SU-DHL-6 (cell line): Measurements from ENCODE around the gene RAPSN.

Source experiments
- H2AFZ ChIP-seq: fragments of 200-600 bp; sonication (generic); 2 replicates; pipeline ENCODE4 v1.6.1; 2014; ENCODE audit warnings: low read depth, mild to moderate bottlenecking, moderate library complexity, mixed read lengths, antibody characterized with exemption, low read length; ENCODE audit not compliant: severe bottlenecking
- H3F3A ChIP-seq: fragments of 200-600 bp; shearing (Covaris generic); 2 replicates; pipeline ENCODE4 v1.6.0; 2016; ENCODE audit warnings: antibody characterized with exemption, mild to moderate bottlenecking; ENCODE audit not compliant: insufficient read depth
- H3K27ac ChIP-seq: fragments of 200-600 bp; sonication (generic); 2 replicates; pipeline ENCODE4 v1.5.1; 2016; ENCODE audit warnings: low read depth, mild to moderate bottlenecking, low read length, moderate library complexity, mixed read lengths
- H3K27me3 ChIP-seq: fragments of 200-600 bp; sonication (generic), shearing (Covaris generic); 2 replicates; pipeline ENCODE4 v1.6.0; 2014; ENCODE audit warnings: mild to moderate bottlenecking, low read length
- H3K36me3 ChIP-seq: fragments of 200-600 bp; sonication (generic); 2 replicates; pipeline ENCODE4 v1.6.1; 2014; ENCODE audit warnings: mild to moderate bottlenecking, low read length, mixed read lengths
- H3K4me2 ChIP-seq: fragments of 300-600, 200-600 bp; shearing (Covaris generic), sonication (generic); 2 replicates; pipeline ENCODE4 v1.6.0; 2014; ENCODE audit warnings: low read length, low read depth, mild to moderate bottlenecking; ENCODE audit not compliant: poor library complexity, severe bottlenecking
- H3K4me3 ChIP-seq: fragments of 200-600 bp; sonication (generic); 2 replicates; pipeline ENCODE4 v1.5.1; 2014; ENCODE audit warnings: antibody characterized with exemption, low read length, mild to moderate bottlenecking, mixed read lengths; ENCODE audit not compliant: insufficient read depth, poor library complexity, severe bottlenecking
- H3K79me2 ChIP-seq: fragments of 200-600 bp; sonication (generic); 2 replicates; pipeline ENCODE4 v1.6.1; 2014; ENCODE audit warnings: mild to moderate bottlenecking, low read length, moderate library complexity; ENCODE audit not compliant: insufficient read depth
- H3K9ac ChIP-seq: fragments of 200-600 bp; sonication (generic); 2 replicates; pipeline ENCODE4 v1.7.0; 2014; ENCODE audit warnings: mild to moderate bottlenecking, low read length
- H3K9me2 ChIP-seq: fragments of 200-600 bp; sonication (generic); replicated peaks from 2 replicates; pipeline ENCODE4 v1.6.1; 2014; ENCODE audit warnings: low read length; ENCODE audit not compliant: insufficient read depth
- H3K9me3 ChIP-seq: fragments of 200-600 bp; sonication (generic); 2 replicates; pipeline ENCODE4 v1.6.1; 2014; ENCODE audit warnings: low read length, mixed read lengths; ENCODE audit not compliant: insufficient read depth
- H4K20me1 ChIP-seq: fragments of 200-600 bp; sonication (generic); 2 replicates; pipeline ENCODE4 v1.6.1; 2014; ENCODE audit warnings: low read depth, mild to moderate bottlenecking, antibody characterized with exemption, low read length, moderate library complexity, mixed read lengths
- CTCF ChIP-seq: fragments of 200-600 bp; sonication (generic); IDR thresholded peaks from one replicate; pipeline ENCODE4 v1.5.1; 2017; ENCODE audit warnings: antibody characterized with exemption, mild to moderate bottlenecking, low read length, moderate library complexity; ENCODE audit not compliant: insufficient read depth, poor library complexity, severe bottlenecking
- EZH2phosphoT487 ChIP-seq: fragments of 200-600 bp; sonication (generic), shearing (Covaris generic); conservative IDR thresholded peaks from 2 replicates; pipeline ENCODE4 v1.6.1; 2018; ENCODE audit warnings: mild to moderate bottlenecking, antibody characterized with exemption, low read length, moderate library complexity, mixed read lengths

The RAPSN gene

DNA sequence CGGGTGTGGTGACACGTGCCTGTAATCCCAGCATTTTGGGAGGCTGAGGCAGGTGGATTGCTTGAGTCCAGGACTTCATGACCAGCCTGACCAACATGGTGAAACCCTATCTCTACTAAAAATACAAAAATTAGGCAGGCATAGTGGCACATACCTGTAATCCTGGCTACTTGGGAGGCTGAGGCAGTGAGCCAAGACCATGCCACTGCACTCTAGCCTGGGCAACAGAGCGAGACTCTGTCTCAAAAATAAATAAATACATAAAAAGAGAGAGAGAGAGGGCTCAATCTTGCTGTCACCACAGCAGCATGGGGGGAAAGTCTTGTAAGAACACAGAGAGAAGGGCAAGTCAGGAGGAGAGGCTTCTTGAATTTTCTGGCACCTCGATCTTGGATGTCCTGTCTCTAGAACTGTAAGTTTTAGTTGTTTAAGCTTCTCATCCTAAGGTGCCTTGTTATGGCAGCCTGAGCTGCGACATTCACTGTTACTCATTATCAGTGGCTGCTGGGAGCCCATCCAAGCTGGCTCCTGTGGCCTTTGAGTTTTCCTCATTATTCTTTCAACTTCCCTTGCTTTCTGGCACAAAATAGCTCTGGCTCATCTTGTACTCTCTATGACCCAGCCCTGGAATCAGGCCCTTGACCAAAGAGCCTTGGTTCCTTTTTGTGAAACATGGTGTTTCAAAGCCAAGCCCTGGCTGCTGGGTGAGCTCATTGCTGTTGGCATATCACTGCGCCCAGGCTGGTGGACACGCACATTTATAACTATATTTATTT is 14.7 kb downstream of the RAPSN start:
- no peaks in the 10 kb centered on the region for H3K9me2 ChIP-seq
- H2AFZ ChIP-seq, result no peak overlapping the region
- no peaks in the 10 kb centered on the region for H3F3A ChIP-seq
- H3K4me2 ChIP-seq, result no peak overlapping the region
- H4K20me1 ChIP-seq, result no peaks in the 10 kb centered on the region
- TF ChIP-seq CTCF (no peak), EZH2phosphoT487 (no peak)
- no peak overlapping the region for H3K4me3 ChIP-seq
- H3K79me2 ChIP-seq, result no peaks in the 10 kb centered on the region
- no peaks in the 10 kb centered on the region for H3K9me3 ChIP-seq
- H3K36me3 ChIP-seq, result no peaks in the 10 kb centered on the region
- no peak overlapping the region for H3K27ac ChIP-seq
- H3K27me3 ChIP-seq, result no peaks in the 10 kb centered on the region
- H3K9ac ChIP-seq, result no peak overlapping the region

DNA sequence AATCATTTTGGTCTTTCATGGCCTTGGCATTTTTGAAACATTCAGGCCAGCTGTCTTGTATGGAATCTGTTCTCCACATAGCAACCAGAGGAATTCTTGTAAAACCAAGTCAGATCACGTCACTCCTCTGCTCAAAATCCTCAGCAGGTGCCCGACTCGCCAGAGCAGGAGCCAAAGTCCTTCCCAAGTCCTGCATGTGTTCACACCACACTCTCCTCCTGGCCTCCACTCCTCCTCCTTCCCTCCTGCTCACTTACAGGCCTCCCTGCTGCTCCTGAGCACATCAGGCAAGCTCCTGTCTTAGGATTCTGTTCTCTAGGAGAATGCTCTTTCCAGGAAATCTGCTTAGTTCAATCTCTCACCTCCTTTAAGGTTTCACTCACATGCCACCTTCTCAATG is 15.8 kb downstream of the RAPSN start:
- Histone ChIP-seq H3F3A (no peaks in the 10 kb centered on the region), H3K79me2 (no peaks in the 10 kb centered on the region), H3K4me2 (no peak overlapping the region), H3K4me3 (no peak overlapping the region), H3K9me3 (no peaks in the 10 kb centered on the region), H3K9me2 (no peaks in the 10 kb centered on the region), H3K36me3 (no peaks in the 10 kb centered on the region), H3K27me3 (no peaks in the 10 kb centered on the region), H2AFZ (no peak overlapping the region), H3K27ac (no peak overlapping the region), H4K20me1 (no peaks in the 10 kb centered on the region), H3K9ac (no peak overlapping the region)
- TF ChIP-seq EZH2phosphoT487 (no peak), CTCF (no peak)

- Histone ChIP-seq H3K79me2 (no peaks in the 10 kb centered on the region), H3F3A (no peaks in the 10 kb centered on the region), H3K27ac (no peak overlapping the region), H3K9me2 (no peaks in the 10 kb centered on the region), H2AFZ (no peak overlapping the region), H3K9ac (no peak overlapping the region), H3K36me3 (no peaks in the 10 kb centered on the region), H3K27me3 (no peaks in the 10 kb centered on the region), H3K9me3 (no peaks in the 10 kb centered on the region), H3K4me2 (no peak overlapping the region), H3K4me3 (no peak overlapping the region), H4K20me1 (no peaks in the 10 kb centered on the region)
- no peak for TF ChIP-seq CTCF
- TF ChIP-seq EZH2phosphoT487, result no peak
These were observed 17.4 kb downstream of the RAPSN start for GRCh38 chr11:47431356-47432083.
